Astrocyte (in vitro differentiated cells and primary cell): Measurements from ENCODE around the gene KRT79. TPM values are rescaled to one million over a fixed set of nuclear protein-coding genes. Genes with fewer than 3 reads are reported as not detected.

Source experiments
- DNase-seq: peaks from one replicate; pipeline ENCODE4 v3.0.0-alpha.2; 2010; ENCODE audit warnings: low read depth
- FAIRE-seq: peaks from 2 replicates; lab custom pipeline; 2011; peaks lifted over from hg19 to GRCh38; lab: Jason Lieb, UNC
- H2AFZ ChIP-seq: 2 replicates; pipeline ENCODE4 v1.6.0; 2012; ENCODE audit warnings: low read depth, low read length, inconsistent platforms
- H3K27ac ChIP-seq: 2 replicates; pipeline ENCODE4 v1.5.1; 2011; ENCODE audit warnings: low read depth, low read length, inconsistent platforms
- H3K27me3 ChIP-seq: 2 replicates; pipeline ENCODE4 v1.6.0; 2011; ENCODE audit warnings: low read length, inconsistent platforms; ENCODE audit not compliant: insufficient read depth
- H3K36me3 ChIP-seq: 2 replicates; pipeline ENCODE4 v1.5.1; 2011; ENCODE audit warnings: low read length, inconsistent platforms; ENCODE audit not compliant: insufficient read depth
- H3K4me1 ChIP-seq: 2 replicates; pipeline ENCODE4 v1.5.1; 2011; ENCODE audit warnings: low read length, inconsistent platforms; ENCODE audit not compliant: insufficient read depth
- H3K4me2 ChIP-seq: 2 replicates; pipeline ENCODE4 v1.6.0; 2012; ENCODE audit warnings: low read length, inconsistent platforms
- H3K4me3 ChIP-seq: 2 replicates; pipeline ENCODE4 v1.5.1; 2011; ENCODE audit warnings: low read depth, mild to moderate bottlenecking, low read length, inconsistent platforms; ENCODE audit not compliant: insufficient read depth
- H3K79me2 ChIP-seq: 2 replicates; pipeline ENCODE4 v1.6.0; 2012; ENCODE audit warnings: mild to moderate bottlenecking, low read length, inconsistent platforms; ENCODE audit not compliant: insufficient read depth
- H3K9ac ChIP-seq: 2 replicates; pipeline ENCODE4 v1.6.0; 2012; ENCODE audit warnings: mild to moderate bottlenecking, low read length, inconsistent platforms
- H3K9me3 ChIP-seq: 2 replicates; pipeline ENCODE4 v1.5.1; 2012; ENCODE audit warnings: low read depth, mild to moderate bottlenecking, low read length, inconsistent platforms; ENCODE audit not compliant: insufficient read depth
- H4K20me1 ChIP-seq: 2 replicates; pipeline ENCODE4 v1.6.0; 2012; ENCODE audit warnings: low read length, inconsistent platforms; ENCODE audit not compliant: insufficient read depth
- H3K27ac Mint-ChIP-seq: one replicate; pipeline ENCODE4 v1.8.0; 2021; ENCODE audit warnings: mild to moderate bottlenecking, mixed read lengths; ENCODE audit not compliant: unreplicated experiment
- H3K27me3 Mint-ChIP-seq: one replicate; pipeline ENCODE4 v1.8.0; 2021; ENCODE audit warnings: low read depth, mixed read lengths; ENCODE audit not compliant: unreplicated experiment
- H3K36me3 Mint-ChIP-seq: one replicate; pipeline ENCODE4 v1.8.0; 2021; ENCODE audit warnings: low read depth, mixed read lengths; ENCODE audit not compliant: unreplicated experiment
- H3K4me1 Mint-ChIP-seq: one replicate; pipeline ENCODE4 v1.8.0; 2021; ENCODE audit warnings: low read depth, mixed read lengths; ENCODE audit not compliant: unreplicated experiment
- H3K4me3 Mint-ChIP-seq: one replicate; pipeline ENCODE4 v1.8.0; 2021; ENCODE audit warnings: mild to moderate bottlenecking, moderate library complexity, mixed read lengths; ENCODE audit not compliant: unreplicated experiment
- H3K9me3 Mint-ChIP-seq: one replicate; pipeline ENCODE4 v1.8.0; 2021; ENCODE audit warnings: mild to moderate bottlenecking, mixed read lengths; ENCODE audit not compliant: unreplicated experiment
- CTCF ChIP-seq: IDR thresholded peaks from 2 replicates; pipeline ENCODE4 v1.5.1; 2011; ENCODE audit warnings: low read depth, mild to moderate bottlenecking, inconsistent platforms, low read length, moderate library complexity; ENCODE audit not compliant: insufficient read depth
- EZH2 ChIP-seq: IDR thresholded peaks from 2 replicates; pipeline ENCODE4 v1.6.1; 2012; ENCODE audit warnings: mild to moderate bottlenecking, low read length, inconsistent platforms; ENCODE audit not compliant: insufficient read depth
- total RNA-seq: library from RNA; stranded (reverse); gene quantifications from 2 replicates; pipeline ENCODE4 v1.2.1, GENCODE V29; 2021

Gene KRT79
- total RNA-seq, 1 donor from 2014 or later = 0.50 TPM

GRCh38 chr12:52878507-52879393 lies 44.6 kb upstream of the KRT79 start:
- H2AFZ ChIP-seq = peak overlapping the region; percentile 84
- DNase-seq = no peak
- Mint-ChIP-seq H3K4me1 (peaks cover 22% of the 10 kb centered on the region), H3K36me3 (no peaks in the 10 kb centered on the region), H3K27ac (no peak overlapping the region), H3K9me3 (no peaks in the 10 kb centered on the region), H3K4me3 (no peak overlapping the region), H3K27me3 (peaks cover 4% of the 10 kb centered on the region)
- H3K27me3 ChIP-seq = no peaks in the 10 kb centered on the region
- no peaks in the 10 kb centered on the region for H3K79me2 ChIP-seq
- peak overlapping the region; percentile 63 for H3K9ac ChIP-seq
- no peaks in the 10 kb centered on the region for H3K9me3 ChIP-seq
- no peaks in the 10 kb centered on the region for H4K20me1 ChIP-seq
- no peak for FAIRE-seq
- H3K4me3 ChIP-seq = no peak overlapping the region
- TF ChIP-seq CTCF = no peak
- peak overlapping the region; percentile 42 for H3K27ac ChIP-seq
- H3K36me3 ChIP-seq = no peaks in the 10 kb centered on the region
- peak overlapping the region; percentile 80 for H3K4me2 ChIP-seq
- H3K4me1 ChIP-seq = peaks cover 20% of the 10 kb centered on the region

GRCh38 chr12:52877242-52877641 lies 43.1 kb upstream of the KRT79 start:
- Histone ChIP-seq H2AFZ (no peak overlapping the region), H3K4me3 (no peak overlapping the region), H3K9me3 (no peaks in the 10 kb centered on the region), H3K4me2 (no peak overlapping the region), H3K79me2 (no peaks in the 10 kb centered on the region), H3K4me1 (peaks cover 30% of the 10 kb centered on the region), H3K36me3 (no peaks in the 10 kb centered on the region), H3K9ac (no peak overlapping the region), H3K27ac (no peak overlapping the region), H4K20me1 (no peaks in the 10 kb centered on the region), H3K27me3 (no peaks in the 10 kb centered on the region)
- peaks cover 4% of the 10 kb centered on the region for H3K27me3 Mint-ChIP-seq
- no peak overlapping the region for H3K27ac Mint-ChIP-seq
- DNase-seq (no peak), FAIRE-seq (no peak)
- H3K9me3 Mint-ChIP-seq = no peaks in the 10 kb centered on the region
- no peaks in the 10 kb centered on the region for H3K36me3 Mint-ChIP-seq
- no peak for TF ChIP-seq CTCF
- no peak for TF ChIP-seq EZH2
- H3K4me1 Mint-ChIP-seq = peaks cover 31% of the 10 kb centered on the region
- no peak overlapping the region for H3K4me3 Mint-ChIP-seq

- Histone ChIP-seq H3K79me2 (no peaks in the 10 kb centered on the region), H3K4me3 (no peak overlapping the region), H2AFZ (no peak overlapping the region), H3K4me2 (no peak overlapping the region), H3K9me3 (no peaks in the 10 kb centered on the region), H3K27me3 (no peaks in the 10 kb centered on the region), H4K20me1 (no peaks in the 10 kb centered on the region), H3K36me3 (no peaks in the 10 kb centered on the region), H3K4me1 (peaks cover 38% of the 10 kb centered on the region), H3K9ac (no peak overlapping the region), H3K27ac (no peak overlapping the region)
- Mint-ChIP-seq H3K9me3 (no peaks in the 10 kb centered on the region), H3K27ac (no peak overlapping the region), H3K36me3 (no peaks in the 10 kb centered on the region), H3K27me3 (peaks cover 4% of the 10 kb centered on the region), H3K4me1 (peaks cover 39% of the 10 kb centered on the region), H3K4me3 (no peak overlapping the region)
- TF ChIP-seq EZH2 = no peak
- TF ChIP-seq CTCF = no peak
- FAIRE-seq = no peak
- DNase-seq = no peak
Observed at GRCh38 chr12:52876372-52876771, 42.3 kb upstream of the KRT79 start.
